SIG-M5 (cell line): ENCODE measurements around the gene CDKN1C.

ENCODE experiments used
- DNase-seq: peaks from one replicate; lab custom pipeline; 2025; lab: John Stamatoyannopoulos, UW

CDKN1C gene

GRCh38 chr11:2889362-2890273, 4.0 kb upstream of the CDKN1C start:
- no peak for DNase-seq

DNA sequence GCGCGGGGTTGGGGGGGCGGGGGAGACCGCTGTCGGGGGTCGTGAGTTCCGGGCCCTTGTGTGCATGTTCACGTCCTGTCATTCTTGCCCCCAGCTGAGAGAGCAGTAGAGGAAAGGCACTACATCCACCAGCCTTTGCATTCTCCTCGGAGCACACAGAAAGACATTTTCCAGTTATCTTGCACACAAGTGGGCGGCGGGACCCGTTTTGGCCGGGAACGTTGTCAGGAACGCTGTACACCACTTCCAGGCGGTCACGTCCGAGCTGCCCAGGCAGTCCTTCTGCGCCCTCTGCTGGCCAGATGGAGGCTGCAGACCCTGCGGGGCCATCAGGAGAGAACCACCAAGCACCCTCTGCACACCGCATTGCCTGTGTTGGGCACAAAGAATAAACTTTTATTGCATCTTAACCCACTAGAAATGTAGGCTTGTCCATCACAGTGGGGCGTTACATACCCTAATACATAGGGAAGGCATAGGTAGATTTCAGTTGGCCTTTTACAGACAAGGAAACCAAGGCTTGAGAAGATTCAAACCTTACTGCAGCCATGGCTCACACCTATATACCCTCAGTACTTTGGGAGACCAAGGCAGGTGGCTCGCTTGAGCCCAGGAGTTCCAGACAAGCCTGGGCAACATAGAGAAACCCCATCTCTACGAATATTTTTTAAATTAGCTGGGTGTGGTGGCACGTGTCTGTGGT, 2.8 kb upstream of the CDKN1C start:
- DNase-seq = peak; percentile 2

DNA sequence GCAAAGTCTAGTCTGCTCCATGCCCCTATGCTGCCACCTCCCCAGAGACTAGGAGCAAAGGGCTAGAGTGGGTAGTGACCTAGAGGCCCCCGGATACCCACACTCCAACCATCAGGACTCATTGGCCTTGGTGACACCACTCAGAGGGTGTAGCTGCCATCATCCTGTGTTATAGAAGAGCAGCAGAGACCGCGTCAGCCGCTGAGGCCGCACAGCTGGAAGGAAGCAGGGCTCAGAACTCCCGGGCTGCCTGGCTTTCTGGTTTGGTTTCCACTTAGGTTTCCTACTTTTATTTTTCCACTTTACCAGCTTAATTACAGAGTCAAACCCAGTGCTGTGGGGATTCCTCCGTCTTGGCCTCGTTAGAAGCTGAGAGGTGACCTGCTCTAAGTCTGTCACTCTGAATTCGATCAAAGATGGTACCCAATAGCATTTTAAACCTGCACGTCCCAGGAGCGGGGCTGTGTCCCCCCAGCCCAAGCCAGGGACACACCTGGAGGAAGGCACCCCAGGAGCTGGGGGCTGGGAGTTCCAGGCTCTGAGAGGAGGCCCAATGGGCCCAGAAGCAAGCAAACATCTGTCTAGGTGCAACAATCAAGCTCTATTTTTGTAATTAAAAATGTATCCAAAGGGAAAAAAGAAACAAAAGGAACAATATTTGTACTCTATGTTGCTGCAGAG, 2.1 kb upstream of the CDKN1C start:
- no peak for DNase-seq

DNA sequence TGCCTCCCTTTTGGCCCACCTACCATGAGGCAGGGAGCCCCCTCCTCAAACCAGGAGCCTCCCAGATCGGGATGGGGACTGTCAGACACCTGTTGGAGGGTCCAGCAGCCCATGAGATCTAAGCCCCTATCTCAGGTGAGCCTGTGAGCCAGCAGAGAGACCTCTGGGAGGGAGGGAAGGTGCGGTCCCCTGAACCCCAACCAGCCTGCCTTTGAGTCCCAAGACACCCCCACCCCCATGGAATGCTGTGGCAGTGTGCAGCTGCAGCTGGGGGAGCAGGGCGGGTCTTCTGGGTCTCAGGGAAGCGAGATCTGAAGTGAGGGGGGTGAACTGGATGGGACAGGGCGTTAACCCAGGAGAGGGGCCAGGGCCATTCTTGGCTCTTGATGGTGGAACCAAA, 1.4 kb upstream of the CDKN1C start:
- DNase-seq = no peak

GRCh38 chr11:2886191-2886894, 768 bp upstream of the CDKN1C start:
- no peak for DNase-seq

DNA sequence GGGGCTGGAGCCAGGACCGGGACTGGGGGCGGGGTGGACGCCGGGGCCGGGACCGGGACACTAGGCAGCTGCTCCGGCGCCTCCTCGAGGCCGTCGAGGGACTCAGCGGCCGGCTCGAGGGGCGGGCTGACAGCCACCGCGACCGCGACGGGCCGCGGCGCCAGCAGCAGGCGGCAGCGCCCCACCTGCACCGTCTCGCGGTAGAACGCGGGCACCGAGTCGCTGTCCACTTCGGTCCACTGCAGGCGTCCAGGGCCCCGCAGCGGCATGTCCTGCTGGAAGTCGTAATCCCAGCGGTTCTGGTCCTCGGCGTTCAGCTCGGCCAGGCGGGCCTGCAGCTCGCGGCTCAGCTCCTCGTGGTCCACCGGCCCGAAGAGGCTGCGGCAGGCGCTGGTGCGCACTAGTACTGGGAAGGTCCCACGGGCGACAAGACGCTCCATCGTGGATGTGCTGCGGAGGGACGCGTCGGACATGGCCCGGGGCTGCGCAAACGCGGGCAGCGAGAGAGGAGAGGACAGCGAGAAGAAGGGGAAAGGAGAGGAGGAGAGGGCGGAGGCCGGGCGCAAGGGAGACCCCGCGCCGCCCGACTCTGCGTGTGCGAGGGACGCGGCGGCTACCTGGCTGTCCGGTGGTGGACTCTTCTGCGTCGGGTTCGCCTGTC, 428 bp downstream of the CDKN1C start:
- no peak for DNase-seq

- no peak for DNase-seq
Measured at GRCh38 chr11:2883979-2884815, 1.4 kb downstream of the CDKN1C start.

DNA sequence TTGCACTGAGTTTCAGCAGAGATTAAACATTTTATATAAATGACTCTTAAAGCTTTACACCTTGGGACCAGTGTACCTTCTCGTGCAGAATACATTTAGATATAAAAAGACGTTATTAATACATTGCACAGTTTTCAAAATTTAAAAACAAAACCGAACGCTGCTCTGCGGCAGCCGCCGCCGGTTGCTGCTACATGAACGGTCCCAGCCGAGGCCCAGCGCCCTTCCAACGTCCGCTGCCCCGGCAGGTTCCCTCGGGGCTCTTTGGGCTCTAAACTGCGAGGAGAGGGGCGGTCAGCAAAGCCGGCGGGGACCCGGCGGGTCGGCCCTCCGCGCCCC, 2.0 kb downstream of the CDKN1C start:
- DNase-seq = no peak

DNA sequence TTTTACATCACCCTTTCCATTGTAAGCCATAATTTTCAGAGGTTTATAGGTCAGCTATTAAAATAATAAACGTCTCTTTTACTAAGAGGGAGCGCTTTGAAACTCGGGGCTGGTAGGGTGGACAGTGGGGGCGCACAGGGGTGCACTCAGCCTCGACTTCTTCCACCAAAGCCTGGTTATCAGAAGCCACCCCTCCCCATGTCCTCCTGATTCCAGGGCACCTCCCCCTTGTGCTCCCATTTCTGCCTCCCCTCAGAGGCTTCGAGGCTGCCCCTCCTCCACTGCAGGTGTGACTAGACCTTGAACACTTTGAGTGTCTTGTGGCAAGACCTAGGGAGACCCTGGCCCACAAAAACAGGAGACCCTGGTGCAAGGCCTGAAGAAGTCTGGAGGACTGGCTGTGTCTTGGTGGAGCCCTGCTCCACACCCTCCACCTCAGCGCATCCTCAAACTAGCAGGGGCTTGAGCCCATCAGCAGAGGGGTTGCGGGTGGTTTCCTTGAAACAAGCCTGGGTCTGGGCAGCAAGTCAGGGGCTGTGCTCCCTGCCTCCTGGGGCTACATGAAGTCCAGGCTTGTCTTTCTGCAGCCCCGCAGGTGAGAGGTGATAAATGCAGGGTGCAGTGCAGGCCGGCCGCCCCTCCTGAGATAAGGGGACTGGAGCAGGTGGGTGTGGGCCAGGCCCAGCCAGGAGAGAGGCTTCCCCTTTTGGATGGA, 3.0 kb downstream of the CDKN1C start:
- no peak for DNase-seq

GRCh38 chr11:2881981-2882375, 3.6 kb downstream of the CDKN1C start:
- no peak for DNase-seq

GRCh38 chr11:2881076-2881980, 4.2 kb downstream of the CDKN1C start:
- no peak for DNase-seq

- DNase-seq = no peak
Measured at GRCh38 chr11:2880646-2881045, 4.9 kb downstream of the CDKN1C start.

DNA sequence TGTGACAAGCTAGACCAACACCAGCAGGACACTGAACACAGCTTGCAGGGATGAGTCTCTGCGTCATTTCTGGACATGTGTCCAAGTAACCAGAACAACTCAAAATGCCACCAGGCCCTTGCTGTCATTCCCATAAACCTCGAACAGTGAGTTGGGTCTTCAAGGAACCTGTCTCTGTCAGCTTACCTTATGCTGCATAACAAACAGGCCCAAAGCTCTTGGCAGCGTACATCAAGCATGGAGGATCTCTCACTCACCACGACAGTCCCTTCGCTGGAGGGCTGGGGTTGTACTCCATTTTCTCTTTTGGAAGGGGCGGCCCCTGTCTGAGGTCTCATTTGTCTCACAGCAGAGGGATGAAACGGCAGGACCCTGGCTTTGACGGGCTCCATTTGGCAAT, 6.8 kb downstream of the CDKN1C start:
- DNase-seq = no peak

GRCh38 chr11:2877474-2877873, 8.1 kb downstream of the CDKN1C start:
- no peak for DNase-seq

- DNase-seq = no peak
Measured at GRCh38 chr11:2874963-2875362, 10.6 kb downstream of the CDKN1C start.

DNA sequence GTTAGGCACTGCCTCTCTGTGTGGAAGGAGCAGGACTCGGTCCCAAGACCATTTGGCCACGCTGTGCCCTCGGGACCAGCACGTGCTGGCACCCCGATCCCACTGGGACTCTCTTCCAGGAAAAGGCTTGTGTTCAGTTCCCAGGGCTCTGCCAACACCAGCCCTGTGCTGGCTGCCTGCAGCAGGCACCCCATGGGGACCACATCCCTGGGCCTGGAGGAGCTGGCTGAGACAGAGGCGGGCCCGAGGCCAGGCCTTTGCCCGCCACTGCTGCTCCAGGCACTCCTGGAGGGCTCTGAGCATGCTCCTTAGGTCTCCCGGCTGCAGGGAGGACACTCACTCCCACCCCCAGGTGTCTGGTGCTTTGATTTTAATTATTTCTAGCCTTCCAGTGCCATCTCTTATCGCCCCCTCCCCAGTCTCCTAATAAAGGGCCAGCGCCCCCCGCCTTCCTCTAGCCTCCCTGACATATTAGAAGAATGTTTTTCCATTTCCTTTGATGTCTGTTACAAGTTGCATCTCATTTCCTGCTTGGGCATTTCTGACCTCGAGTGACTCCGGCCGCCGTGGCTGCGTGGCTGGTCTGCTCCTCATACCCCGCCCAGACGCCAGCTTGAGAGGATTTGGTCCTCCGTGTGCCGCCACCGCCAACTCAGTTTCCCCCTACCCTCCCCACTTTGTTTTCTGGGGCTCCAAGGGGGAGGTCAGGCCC, 14.4 kb downstream of the CDKN1C start:
- DNase-seq = no peak

GRCh38 chr11:2870460-2870859, 15.1 kb downstream of the CDKN1C start:
- DNase-seq = no peak
